HUES6 (cell line): ENCODE data around the gene BBS5.
"Not testable (repeated sequence)": the region's sequence is repeated elsewhere in the genome, so short reads cannot be mapped to it uniquely, and the experiment has no call there.

Experiments
- H3K27ac ChIP-seq: 2 replicates; pipeline ENCODE4 v1.7.0; 2013; ENCODE audit warnings: low read depth, mild to moderate bottlenecking, low read length, inconsistent platforms
- H3K27me3 ChIP-seq: 2 replicates; pipeline ENCODE4 v1.6.1; 2013; ENCODE audit warnings: low read length; ENCODE audit not compliant: control insufficient read depth, insufficient read depth
- H3K36me3 ChIP-seq: 2 replicates; pipeline ENCODE4 v1.6.1; 2013; ENCODE audit warnings: low read length; ENCODE audit not compliant: control insufficient read depth, insufficient read depth
- H3K4me1 ChIP-seq: 2 replicates; pipeline ENCODE4 v1.6.1; 2013; ENCODE audit warnings: low read length; ENCODE audit not compliant: control insufficient read depth, insufficient read depth
- H3K4me3 ChIP-seq: 2 replicates; pipeline ENCODE4 v1.5.1; 2013; ENCODE audit warnings: low read depth, low read length
- H3K9ac ChIP-seq: one replicate; pipeline ENCODE4 v1.6.1; 2013; ENCODE audit warnings: mild to moderate bottlenecking, low read length
- H3K9me3 ChIP-seq: 2 replicates; pipeline ENCODE4 v1.6.1; 2013; ENCODE audit warnings: low read depth, low read length; ENCODE audit not compliant: control insufficient read depth, insufficient read depth

Gene BBS5

GRCh38 chr2:169512525-169512924 is 33.2 kb downstream of the BBS5 start:
- H3K4me1 ChIP-seq = peaks cover 8% of the 10 kb centered on the region; the same call in 1 of the 2 replicates
- H3K4me3 ChIP-seq = no peak overlapping the region
- no peaks in the 10 kb centered on the region for H3K27me3 ChIP-seq
- no peak overlapping the region for H3K27ac ChIP-seq
- no peaks in the 10 kb centered on the region for H3K36me3 ChIP-seq
- H3K9ac ChIP-seq = no peak overlapping the region
- H3K9me3 ChIP-seq = no peaks in the 10 kb centered on the region

- H3K27ac ChIP-seq = no peak overlapping the region
- H3K9me3 ChIP-seq = no peaks in the 10 kb centered on the region
- no peaks in the 10 kb centered on the region for H3K36me3 ChIP-seq
- H3K27me3 ChIP-seq = no peaks in the 10 kb centered on the region
- H3K4me3 ChIP-seq = no peak overlapping the region
- H3K4me1 ChIP-seq = peaks cover 8% of the 10 kb centered on the region; the same call in 1 of the 2 replicates
- H3K9ac ChIP-seq = no peak overlapping the region
These were observed 33.8 kb downstream of the BBS5 start for GRCh38 chr2:169513094-169513493.

GRCh38 chr2:169513926-169514325 is 34.6 kb downstream of the BBS5 start:
- Histone ChIP-seq H3K27me3 (no peaks in the 10 kb centered on the region), H3K4me3 (no peak overlapping the region), H3K9me3 (no peaks in the 10 kb centered on the region), H3K9ac (no peak overlapping the region), H3K27ac (no peak overlapping the region), H3K36me3 (no peaks in the 10 kb centered on the region), H3K4me1 (peaks cover 8% of the 10 kb centered on the region; the same call in 1 of the 2 replicates)

- not testable (repeated sequence) for H3K9ac ChIP-seq
These were observed 35.5 kb downstream of the BBS5 start for GRCh38 chr2:169514758-169515157.

GRCh38 chr2:169516488-169516995 is 37.2 kb downstream of the BBS5 start:
- not testable (repeated sequence) for H3K4me3 ChIP-seq, H3K4me1 ChIP-seq, H3K27me3 ChIP-seq, H3K27ac ChIP-seq, H3K9me3 ChIP-seq, H3K9ac ChIP-seq, H3K36me3 ChIP-seq

More at GRCh38 chr2:169514758-169515157, 35.5 kb downstream of the BBS5 start:
- H3K27me3 ChIP-seq, H3K9me3 ChIP-seq, H3K27ac ChIP-seq, H3K4me1 ChIP-seq, H3K4me3 ChIP-seq, H3K36me3 ChIP-seq: not testable (repeated sequence)

GRCh38 chr2:169520896-169521295 is 41.6 kb downstream of the BBS5 start:
- H3K4me3 ChIP-seq = no peak overlapping the region
- no peak overlapping the region for H3K9ac ChIP-seq
- H3K27me3 ChIP-seq = no peaks in the 10 kb centered on the region
- no peaks in the 10 kb centered on the region for H3K9me3 ChIP-seq
- H3K36me3 ChIP-seq = no peaks in the 10 kb centered on the region
- no peaks in the 10 kb centered on the region for H3K4me1 ChIP-seq
- no peak overlapping the region for H3K27ac ChIP-seq

- no peak overlapping the region for H3K4me3 ChIP-seq
- no peaks in the 10 kb centered on the region for H3K36me3 ChIP-seq
- H3K27ac ChIP-seq = no peak overlapping the region
- H3K9ac ChIP-seq = no peak overlapping the region
- H3K4me1 ChIP-seq = no peaks in the 10 kb centered on the region
- H3K27me3 ChIP-seq = no peaks in the 10 kb centered on the region
- no peaks in the 10 kb centered on the region for H3K9me3 ChIP-seq
These were observed 44.4 kb downstream of the BBS5 start for GRCh38 chr2:169523681-169524080.

GRCh38 chr2:169525434-169525833 is 46.1 kb downstream of the BBS5 start:
- Histone ChIP-seq H3K27ac (no peak overlapping the region), H3K36me3 (peaks cover 13% of the 10 kb centered on the region), H3K4me3 (no peak overlapping the region), H3K9me3 (no peaks in the 10 kb centered on the region), H3K27me3 (no peaks in the 10 kb centered on the region), H3K4me1 (no peaks in the 10 kb centered on the region), H3K9ac (no peak overlapping the region)

GRCh38 chr2:169526451-169526850 is 47.2 kb downstream of the BBS5 start:
- Histone ChIP-seq H3K9me3 (no peaks in the 10 kb centered on the region), H3K27ac (no peak overlapping the region), H3K4me3 (no peak overlapping the region), H3K9ac (no peak overlapping the region), H3K27me3 (no peaks in the 10 kb centered on the region), H3K4me1 (no peaks in the 10 kb centered on the region), H3K36me3 (peaks cover 21% of the 10 kb centered on the region)

- Histone ChIP-seq H3K4me3 (no peak overlapping the region), H3K9me3 (no peaks in the 10 kb centered on the region), H3K27me3 (no peaks in the 10 kb centered on the region), H3K27ac (no peak overlapping the region), H3K9ac (no peak overlapping the region), H3K4me1 (no peaks in the 10 kb centered on the region), H3K36me3 (peaks cover 25% of the 10 kb centered on the region)
These were observed 49.0 kb downstream of the BBS5 start for GRCh38 chr2:169528271-169528701.

- H3K4me1 ChIP-seq, H3K4me3 ChIP-seq, H3K27me3 ChIP-seq, H3K9ac ChIP-seq, H3K9me3 ChIP-seq, H3K27ac ChIP-seq: not testable (repeated sequence)
- peaks cover 46% of the 10 kb centered on the region for H3K36me3 ChIP-seq
These were observed 60.2 kb downstream of the BBS5 start for GRCh38 chr2:169539460-169539859.

- H3K4me3 ChIP-seq = no peak overlapping the region
- no peaks in the 10 kb centered on the region for H3K27me3 ChIP-seq
- no peak overlapping the region for H3K27ac ChIP-seq
- no peaks in the 10 kb centered on the region for H3K9me3 ChIP-seq
- H3K9ac ChIP-seq = no peak overlapping the region
- H3K36me3 ChIP-seq = peaks cover 48% of the 10 kb centered on the region
- no peaks in the 10 kb centered on the region for H3K4me1 ChIP-seq
These were observed 60.9 kb downstream of the BBS5 start for GRCh38 chr2:169540146-169540545.
